Thoracic aorta (tissue), 2 donors: ENCODE data around the gene SOX14. TPM values are rescaled to one million over a fixed set of nuclear protein-coding genes. Genes with fewer than 3 reads are reported as not detected.

Source experiments
- ATAC-seq: fragments of 150-250 bp; one replicate; pipeline ENCODE4 v1.8.0; 2017; ENCODE audit warnings: low read depth; ENCODE audit not compliant: insufficient number of reproducible peaks, low FRiP score
- DNase-seq: peaks from one replicate; pipeline ENCODE4 v3.0.0-alpha.2; 2020; ENCODE audit warnings: low spot score
- H3K27ac ChIP-seq, 2 donors: fragments of 200-600 bp; sonication (generic); 1 replicate in 1 of 2; 2 replicates in 1 of 2; pipeline ENCODE4 v1.5.1; 2016; ENCODE audit warnings: mild to moderate bottlenecking in 2 of 2, moderate library complexity in 2 of 2
- H3K27me3 ChIP-seq: fragments of 200-600 bp; sonication (generic); replicated peaks from 2 replicates; pipeline ENCODE4 v1.6.0; 2016; ENCODE audit warnings: mild to moderate bottlenecking; ENCODE audit not compliant: insufficient read depth
- H3K36me3 ChIP-seq: fragments of 200-600 bp; sonication (generic); one replicate; pipeline ENCODE4 v1.5.1; 2016
- H3K4me1 ChIP-seq, 2 donors: fragments of 200-600 bp; sonication (generic); 1 replicate in 1 of 2; 2 replicates in 1 of 2; pipeline versions ENCODE4 v1.5.1 to v1.6.0; 2016; ENCODE audit warnings: low read depth in 2 of 2, mild to moderate bottlenecking in 1 of 2; ENCODE audit not compliant: control insufficient read depth in 1 of 2
- H3K4me3 ChIP-seq: fragments of 200-600 bp; sonication (generic); 2 replicates; pipeline ENCODE4 v1.5.1; 2016; ENCODE audit warnings: mild to moderate bottlenecking
- H3K9me3 ChIP-seq: fragments of 200-600 bp; sonication (generic); 2 replicates; pipeline ENCODE4 v1.5.1; 2016
- total RNA-seq, 2 donors: library from RNA; depleted of rRNA; stranded (reverse); fragments of >200 nt; gene quantifications; one replicate each; pipeline versions ENCODE4 v1.1.0 to v1.2.3, GENCODE V29; 2016
- TF ChIP-seq, protein P1 (sequence below): fragments of 200-600 bp; sonication (generic); IDR thresholded peaks from one replicate; pipeline ENCODE4 v1.5.1; 2019; ENCODE audit warnings: antibody characterized with exemption

Gene SOX14
- total RNA-seq, 2 donors from 2014 or later = not detected

DNA sequence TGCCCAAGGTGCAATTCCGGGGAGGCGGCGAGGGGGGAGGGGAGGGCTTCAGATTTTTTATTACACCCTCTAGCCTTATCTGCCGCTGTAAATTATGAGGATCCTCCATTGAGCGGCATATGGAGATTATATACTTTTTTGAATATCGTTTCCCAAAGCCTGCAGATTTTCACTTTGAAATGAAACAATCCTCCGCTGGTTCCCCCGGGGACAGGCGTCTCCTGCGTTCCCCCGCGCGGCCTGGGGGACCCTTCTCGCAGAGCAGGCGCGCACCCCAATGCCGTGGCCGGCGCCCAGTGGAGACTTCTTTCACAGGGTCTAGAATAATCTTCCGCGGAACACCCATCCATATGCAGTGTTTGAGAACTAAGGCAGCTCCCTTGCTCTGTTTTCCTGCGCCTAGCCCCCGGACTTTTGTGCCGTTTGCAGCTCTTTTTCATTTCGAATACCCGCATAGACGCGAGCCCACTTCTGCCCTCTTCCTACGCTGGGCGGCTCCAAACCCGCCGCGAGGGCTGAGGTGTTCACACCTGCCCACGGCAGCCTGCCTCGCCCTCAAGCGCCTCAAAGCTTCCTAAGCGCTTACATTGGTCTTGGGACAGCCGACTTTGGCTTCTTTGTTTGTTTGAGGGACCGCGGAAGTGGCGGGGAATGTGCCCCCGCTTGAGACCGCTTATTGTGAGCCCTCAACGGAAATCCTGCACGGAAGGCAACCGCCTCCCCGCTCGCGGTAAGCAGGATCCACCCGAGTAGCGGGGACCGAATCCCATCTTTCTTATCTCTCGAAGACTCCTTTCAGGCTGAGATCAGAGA, 7.5 kb downstream of the SOX14 start:
- TF ChIP-seq, protein P1, sequence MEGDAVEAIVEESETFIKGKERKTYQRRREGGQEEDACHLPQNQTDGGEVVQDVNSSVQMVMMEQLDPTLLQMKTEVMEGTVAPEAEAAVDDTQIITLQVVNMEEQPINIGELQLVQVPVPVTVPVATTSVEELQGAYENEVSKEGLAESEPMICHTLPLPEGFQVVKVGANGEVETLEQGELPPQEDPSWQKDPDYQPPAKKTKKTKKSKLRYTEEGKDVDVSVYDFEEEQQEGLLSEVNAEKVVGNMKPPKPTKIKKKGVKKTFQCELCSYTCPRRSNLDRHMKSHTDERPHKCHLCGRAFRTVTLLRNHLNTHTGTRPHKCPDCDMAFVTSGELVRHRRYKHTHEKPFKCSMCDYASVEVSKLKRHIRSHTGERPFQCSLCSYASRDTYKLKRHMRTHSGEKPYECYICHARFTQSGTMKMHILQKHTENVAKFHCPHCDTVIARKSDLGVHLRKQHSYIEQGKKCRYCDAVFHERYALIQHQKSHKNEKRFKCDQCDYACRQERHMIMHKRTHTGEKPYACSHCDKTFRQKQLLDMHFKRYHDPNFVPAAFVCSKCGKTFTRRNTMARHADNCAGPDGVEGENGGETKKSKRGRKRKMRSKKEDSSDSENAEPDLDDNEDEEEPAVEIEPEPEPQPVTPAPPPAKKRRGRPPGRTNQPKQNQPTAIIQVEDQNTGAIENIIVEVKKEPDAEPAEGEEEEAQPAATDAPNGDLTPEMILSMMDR = no peak
- peaks cover 5% of the 10 kb centered on the region for H3K27me3 ChIP-seq
- H3K4me1 ChIP-seq = peaks cover 21 to 45% of the 10 kb centered on the region in 2 donors
- no peaks in the 10 kb centered on the region for H3K9me3 ChIP-seq
- no peaks in the 10 kb centered on the region for H3K36me3 ChIP-seq
- no peak for DNase-seq
- no peak for ATAC-seq
- H3K4me3 ChIP-seq = peak overlapping the region; percentile 58
- H3K27ac ChIP-seq = no peak overlapping the region

DNA sequence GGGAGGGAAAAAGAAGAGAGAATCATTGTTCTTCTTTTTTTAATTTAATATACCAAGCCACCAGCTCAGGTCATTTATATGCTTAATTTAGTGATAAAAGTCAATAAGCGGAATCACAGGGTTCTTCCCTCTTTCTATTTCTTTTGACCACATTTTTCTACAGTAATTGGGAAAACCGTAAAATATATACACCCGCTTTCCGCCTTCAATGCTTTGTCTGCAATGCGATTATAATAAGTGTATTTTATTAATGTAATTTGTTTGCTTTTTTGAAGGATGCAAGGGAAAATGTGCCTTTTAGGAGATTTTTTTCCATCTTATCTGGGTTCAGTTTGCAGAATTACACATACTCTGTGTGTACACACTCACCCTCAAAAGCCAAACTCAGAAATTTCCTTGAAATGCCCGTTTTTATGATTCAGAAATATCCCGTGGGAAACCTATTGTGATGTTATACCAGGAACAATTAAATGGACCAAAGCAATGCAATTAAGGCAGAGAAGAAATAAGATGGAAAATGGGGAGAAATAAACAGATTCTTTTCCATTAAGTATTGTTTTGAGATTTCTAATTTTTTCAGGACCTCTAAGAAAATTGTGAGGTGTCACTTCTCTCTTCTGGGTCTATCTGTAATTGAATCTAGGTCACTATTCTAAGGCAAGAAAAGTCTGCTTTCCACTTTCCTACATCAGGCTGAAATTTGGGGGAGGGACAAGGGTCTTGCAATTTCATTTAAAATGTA, 8.3 kb downstream of the SOX14 start:
- Histone ChIP-seq H3K4me1 (peaks cover 19 to 45% of the 10 kb centered on the region in 2 donors), H3K9me3 (no peaks in the 10 kb centered on the region), H3K36me3 (no peaks in the 10 kb centered on the region), H3K27ac (no peak overlapping the region), H3K4me3 (peak overlapping the region; percentile 58), H3K27me3 (peaks cover 5% of the 10 kb centered on the region)
- TF ChIP-seq, protein P1 = no peak
- DNase-seq (no peak), ATAC-seq (no peak)

DNA sequence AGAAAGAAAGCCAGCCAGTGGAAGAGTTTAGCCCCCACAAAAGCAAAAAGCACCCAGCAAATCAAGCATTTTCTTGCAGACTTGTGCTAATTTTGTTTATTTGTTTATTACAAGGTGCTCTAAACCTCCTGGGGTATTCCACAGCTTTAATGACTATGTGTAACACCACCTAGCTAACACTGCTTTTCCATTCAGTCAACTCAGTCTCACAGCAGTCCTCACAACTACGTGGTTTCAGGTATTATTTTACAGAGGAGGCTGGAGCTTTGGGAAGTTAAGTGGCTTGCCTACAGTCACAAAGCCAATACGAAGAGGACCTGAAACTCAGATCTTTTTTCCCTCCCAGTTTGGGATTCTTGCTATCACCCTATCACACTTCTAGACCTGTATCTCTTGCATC, 14.8 kb downstream of the SOX14 start:
- Histone ChIP-seq H3K4me1 (no peaks in the 10 kb centered on the region), H3K36me3 (no peaks in the 10 kb centered on the region), H3K9me3 (no peaks in the 10 kb centered on the region), H3K27ac (no peak overlapping the region), H3K4me3 (no peak overlapping the region), H3K27me3 (no peaks in the 10 kb centered on the region)
- ATAC-seq (no peak), DNase-seq (no peak)
- TF ChIP-seq, protein P1 = no peak

DNA sequence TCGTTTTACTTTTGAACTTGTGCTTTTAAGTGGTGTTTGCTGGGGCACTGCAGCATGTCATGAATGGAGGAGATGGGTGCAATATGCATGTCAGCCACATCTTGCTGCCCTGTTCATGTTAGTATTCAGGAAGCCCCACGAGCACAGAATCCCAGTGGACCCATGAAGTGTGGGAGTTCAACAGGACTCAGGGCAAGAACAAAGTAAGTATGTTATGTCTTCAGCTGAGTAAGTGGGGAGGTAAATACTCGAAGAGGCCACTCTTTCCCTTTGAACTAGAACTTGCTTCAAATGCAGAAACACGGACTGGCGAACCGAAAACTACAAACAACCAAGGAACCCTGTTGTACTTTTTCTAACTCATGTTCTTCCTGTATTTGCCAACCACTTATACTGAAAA, 23.4 kb downstream of the SOX14 start:
- no peak for ATAC-seq
- TF ChIP-seq, protein P1 = no peak
- Histone ChIP-seq H3K4me1 (no peaks in the 10 kb centered on the region), H3K27me3 (no peaks in the 10 kb centered on the region), H3K36me3 (no peaks in the 10 kb centered on the region), H3K27ac (no peak overlapping the region), H3K9me3 (no peaks in the 10 kb centered on the region), H3K4me3 (no peak overlapping the region)
- no peak for DNase-seq

DNA sequence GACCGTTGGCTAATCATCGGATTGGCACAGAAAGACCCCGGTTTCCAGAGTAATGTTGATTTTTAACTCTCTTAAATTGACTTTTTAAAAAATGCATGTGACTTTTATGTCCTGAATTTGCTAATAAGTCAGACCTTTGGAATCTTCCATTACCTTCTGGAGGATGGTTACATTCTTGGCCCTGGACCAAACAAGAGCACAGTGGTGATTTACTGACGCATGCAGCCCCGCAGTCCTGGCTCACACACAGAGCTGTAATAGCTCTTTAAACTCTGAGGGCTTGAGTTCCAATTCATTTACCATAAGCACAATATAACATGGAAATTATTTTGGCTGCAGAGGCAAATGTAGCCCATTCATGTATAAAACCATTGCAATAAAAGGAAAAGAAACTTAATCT, 25.1 kb downstream of the SOX14 start:
- Histone ChIP-seq H3K27ac (no peak overlapping the region), H3K9me3 (no peaks in the 10 kb centered on the region), H3K27me3 (no peaks in the 10 kb centered on the region), H3K4me1 (no peaks in the 10 kb centered on the region), H3K36me3 (no peaks in the 10 kb centered on the region), H3K4me3 (no peak overlapping the region)
- TF ChIP-seq, protein P1 = no peak
- ATAC-seq (no peak), DNase-seq (no peak)
